Fibroblast of lung (primary cell): ENCODE data around the gene OLAH. TPM values are rescaled to one million over a fixed set of nuclear protein-coding genes. Genes with fewer than 3 reads are reported as not detected.

Experiments
- DNase-seq, 2 donors: peaks; one replicate each; pipeline versions ENCODE4 v3.0.0 to v3.0.0-alpha.2; 2010; ENCODE audit warnings: low read depth in 2 of 2
- H2AFZ ChIP-seq: 2 replicates; pipeline ENCODE4 v1.5.1; 2012; ENCODE audit warnings: low read length, control low read depth, inconsistent platforms
- H3K27ac ChIP-seq: 2 replicates; pipeline ENCODE4 v1.5.1; 2011; ENCODE audit warnings: low read length, control low read depth; ENCODE audit not compliant: insufficient read depth
- H3K27me3 ChIP-seq: 2 replicates; pipeline ENCODE4 v1.5.1; 2011; ENCODE audit warnings: mild to moderate bottlenecking, low read length; ENCODE audit not compliant: control insufficient read depth, insufficient read depth
- H3K36me3 ChIP-seq: 2 replicates; pipeline ENCODE4 v1.5.1; 2011; ENCODE audit warnings: low read length; ENCODE audit not compliant: control insufficient read depth, insufficient read depth
- H3K4me1 ChIP-seq: 2 replicates; pipeline ENCODE4 v1.5.1; 2011; ENCODE audit warnings: low read length; ENCODE audit not compliant: control insufficient read depth, insufficient read depth; ENCODE audit errors: extremely low read depth
- H3K4me2 ChIP-seq: 2 replicates; pipeline ENCODE4 v1.5.1; 2011; ENCODE audit warnings: low read length, control low read depth; ENCODE audit not compliant: insufficient read depth; ENCODE audit errors: extremely low read depth
- H3K4me3 ChIP-seq, 4 experiments: fragments of 200-600 bp in 1 of 4; sonication (generic) in 1 of 4; replicated peaks in 1 of 4; 2 replicates each; pipeline ENCODE4 v1.5.1; 2011 to 2016; ENCODE audit warnings: low read length in 4 of 4, low read depth in 3 of 4, mild to moderate bottlenecking in 3 of 4, control low read depth in 2 of 4, inconsistent platforms in 1 of 4, mixed read lengths in 1 of 4; ENCODE audit not compliant: insufficient read depth in 1 of 4; ENCODE audit errors: control extremely low read depth in 1 of 4
- H3K79me2 ChIP-seq: 2 replicates; pipeline ENCODE4 v1.5.1; 2012; ENCODE audit warnings: mild to moderate bottlenecking, low read length, inconsistent platforms; ENCODE audit not compliant: control insufficient read depth, insufficient read depth
- H3K9ac ChIP-seq: 2 replicates; pipeline ENCODE4 v1.5.1; 2011; ENCODE audit warnings: mild to moderate bottlenecking, low read length, control low read depth; ENCODE audit not compliant: insufficient read depth
- H3K9me3 ChIP-seq: 2 replicates; pipeline ENCODE4 v1.5.1; 2012; ENCODE audit warnings: low read depth, low read length; ENCODE audit not compliant: control insufficient read depth, insufficient read depth
- H4K20me1 ChIP-seq: 2 replicates; pipeline ENCODE4 v1.5.1; 2011; ENCODE audit warnings: low read length; ENCODE audit not compliant: control insufficient read depth, insufficient read depth; ENCODE audit errors: extremely low read depth
- EZH2 ChIP-seq: IDR thresholded peaks from 2 replicates; pipeline ENCODE4 v1.5.1; 2012; ENCODE audit warnings: low read length, control low read depth, mild to moderate bottlenecking; ENCODE audit errors: missing control alignments
- polyA plus RNA-seq, 2 donors: library from polyadenylated mRNA; depleted of rRNA in 1 of 2; stranded (reverse) in 1 of 2; unstranded in 1 of 2; fragments of >200 nt; gene quantifications; 2 replicates each; pipeline ENCODE4 v1.2.1, GENCODE V29; 2011 to 2012; ENCODE audit warnings: missing spikeins in 1 of 2
- total RNA-seq: library from RNA; depleted of rRNA; stranded (reverse); fragments of >200 nt; gene quantifications from 2 replicates; pipeline ENCODE4 v1.2.1, GENCODE V29; 2014
- TF ChIP-seq, protein P1 (sequence below), 2 donors: IDR thresholded peaks in 1 of 2; conservative IDR thresholded peaks in 1 of 2; 1 replicate in 1 of 2; 2 replicates in 1 of 2; pipeline ENCODE4 v1.5.1; 2011 to 2012; ENCODE audit warnings: low read length in 2 of 2, control low read depth in 1 of 2, inconsistent platforms in 1 of 2, low read depth in 1 of 2, mild to moderate bottlenecking in 1 of 2

The OLAH gene
- total and polyA plus RNA-seq, 2 donors (not counting 1 experiment from before 2014, with no cell fraction given), result 0.08 TPM; not detected in 1

DNA sequence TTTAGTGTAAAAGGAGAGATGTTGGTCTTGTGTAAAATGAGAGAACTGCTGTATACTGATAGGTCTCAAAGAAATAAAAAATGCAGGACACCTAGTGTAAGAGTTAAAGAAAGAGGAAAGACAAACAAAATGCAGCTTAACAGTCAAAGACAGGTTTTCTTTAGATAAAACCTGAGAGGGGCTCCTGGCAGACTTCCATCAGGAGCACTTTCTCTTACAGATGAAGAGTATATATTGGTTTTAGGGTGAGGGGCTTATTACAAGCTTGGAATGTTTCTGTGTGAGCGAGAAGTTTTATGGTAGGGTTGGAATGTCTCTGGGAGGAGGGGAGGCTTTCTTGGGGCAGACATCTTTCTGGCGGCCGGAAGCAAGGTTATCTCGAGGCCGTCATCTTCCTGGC, 28.6 kb downstream of the OLAH start:
- DNase-seq, result no peak
- H3K9me3 ChIP-seq, result no peaks in the 10 kb centered on the region
- H3K4me1 ChIP-seq, result no peaks in the 10 kb centered on the region
- no peak overlapping the region for H3K9ac ChIP-seq
- H3K4me2 ChIP-seq, result no peak overlapping the region
- TF ChIP-seq, protein P1, sequence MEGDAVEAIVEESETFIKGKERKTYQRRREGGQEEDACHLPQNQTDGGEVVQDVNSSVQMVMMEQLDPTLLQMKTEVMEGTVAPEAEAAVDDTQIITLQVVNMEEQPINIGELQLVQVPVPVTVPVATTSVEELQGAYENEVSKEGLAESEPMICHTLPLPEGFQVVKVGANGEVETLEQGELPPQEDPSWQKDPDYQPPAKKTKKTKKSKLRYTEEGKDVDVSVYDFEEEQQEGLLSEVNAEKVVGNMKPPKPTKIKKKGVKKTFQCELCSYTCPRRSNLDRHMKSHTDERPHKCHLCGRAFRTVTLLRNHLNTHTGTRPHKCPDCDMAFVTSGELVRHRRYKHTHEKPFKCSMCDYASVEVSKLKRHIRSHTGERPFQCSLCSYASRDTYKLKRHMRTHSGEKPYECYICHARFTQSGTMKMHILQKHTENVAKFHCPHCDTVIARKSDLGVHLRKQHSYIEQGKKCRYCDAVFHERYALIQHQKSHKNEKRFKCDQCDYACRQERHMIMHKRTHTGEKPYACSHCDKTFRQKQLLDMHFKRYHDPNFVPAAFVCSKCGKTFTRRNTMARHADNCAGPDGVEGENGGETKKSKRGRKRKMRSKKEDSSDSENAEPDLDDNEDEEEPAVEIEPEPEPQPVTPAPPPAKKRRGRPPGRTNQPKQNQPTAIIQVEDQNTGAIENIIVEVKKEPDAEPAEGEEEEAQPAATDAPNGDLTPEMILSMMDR (conservative IDR thresholded peaks at IDR 0.05 in 1 of 2, IDR thresholded peaks at IDR 0.05 in 1 of 2; ENCODE audit: low read depth in 1 of 2, low read length in 2 of 2), result no peak
- TF ChIP-seq EZH2, result no peak
- H3K36me3 ChIP-seq, result no peaks in the 10 kb centered on the region
- H3K79me2 ChIP-seq, result no peaks in the 10 kb centered on the region
- no peak overlapping the region for H3K4me3 ChIP-seq
- H2AFZ ChIP-seq, result no peak overlapping the region
- H3K27ac ChIP-seq, result no peak overlapping the region
- H4K20me1 ChIP-seq, result no peaks in the 10 kb centered on the region
- peaks cover 2% of the 10 kb centered on the region for H3K27me3 ChIP-seq

DNA sequence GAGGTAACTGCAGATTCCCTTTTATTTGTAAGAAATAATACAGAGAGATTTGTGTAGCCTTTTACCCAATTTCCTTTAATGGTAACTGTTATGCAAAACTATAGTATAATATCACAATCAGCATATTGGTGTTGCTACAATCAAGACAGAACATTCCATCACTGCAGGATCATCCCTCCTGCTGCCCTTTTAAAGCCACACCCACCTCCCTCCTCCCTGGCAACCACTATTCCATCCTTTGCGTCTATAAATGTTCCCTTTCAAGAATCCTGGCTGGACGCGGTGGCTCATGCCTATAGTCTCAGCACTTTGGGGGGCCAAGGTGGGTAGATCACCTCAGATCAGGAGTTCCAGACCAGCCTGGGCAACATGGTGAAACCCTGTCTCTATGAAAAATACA, 31.7 kb downstream of the OLAH start:
- no peaks in the 10 kb centered on the region for H3K9me3 ChIP-seq
- H3K79me2 ChIP-seq, result no peaks in the 10 kb centered on the region
- H2AFZ ChIP-seq, result no peak overlapping the region
- H3K27ac ChIP-seq, result no peak overlapping the region
- no peak for DNase-seq
- no peak for TF ChIP-seq EZH2
- TF ChIP-seq, protein P1 (conservative IDR thresholded peaks at IDR 0.05 in 1 of 2, IDR thresholded peaks at IDR 0.05 in 1 of 2; ENCODE audit: low read depth in 1 of 2, low read length in 2 of 2), result no peak
- H3K4me2 ChIP-seq, result no peak overlapping the region
- no peaks in the 10 kb centered on the region for H3K4me1 ChIP-seq
- H3K9ac ChIP-seq, result no peak overlapping the region
- no peaks in the 10 kb centered on the region for H4K20me1 ChIP-seq
- no peaks in the 10 kb centered on the region for H3K36me3 ChIP-seq
- no peak overlapping the region for H3K4me3 ChIP-seq
- H3K27me3 ChIP-seq, result peaks cover 2% of the 10 kb centered on the region

DNA sequence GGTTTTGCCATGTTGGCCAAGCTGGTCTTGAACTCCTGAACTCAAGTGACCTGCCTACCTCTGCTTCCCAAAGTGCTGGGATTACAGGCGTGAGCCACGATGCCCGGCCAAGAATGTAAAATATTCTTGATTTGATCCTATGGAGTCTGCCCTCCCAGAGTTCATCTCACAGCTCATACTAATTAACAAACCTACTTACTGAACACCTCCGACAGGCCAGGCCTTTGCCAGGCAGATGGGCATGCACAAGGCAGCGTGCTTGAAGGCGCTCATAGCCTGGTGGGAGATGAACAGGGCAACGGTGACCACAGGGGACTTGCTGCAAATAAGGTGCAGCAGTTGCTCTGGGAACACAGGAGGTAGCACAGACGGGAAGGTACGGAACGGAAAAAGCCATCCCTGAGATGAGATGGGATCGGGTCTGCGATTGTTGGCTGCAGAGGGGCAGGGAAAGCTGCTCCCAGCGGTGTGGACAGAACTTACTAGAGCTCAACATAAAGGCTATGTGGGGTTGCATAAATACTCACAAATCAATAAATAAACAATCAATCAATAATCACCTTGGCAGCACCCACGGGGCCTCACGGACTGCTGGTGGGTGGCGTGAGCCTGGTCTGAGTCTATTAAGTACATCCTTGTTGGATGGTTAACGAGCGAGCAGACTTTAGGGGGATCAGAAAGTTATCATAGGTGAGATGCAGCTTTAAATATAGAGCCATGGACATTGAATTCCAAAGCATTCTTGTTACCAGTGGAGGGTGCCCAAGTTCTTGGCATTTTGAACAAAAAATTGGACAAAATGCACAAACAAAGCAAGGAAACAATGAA, 40.1 kb downstream of the OLAH start:
- Histone ChIP-seq H3K4me2 (peak overlapping the region; percentile 98), H3K27ac (peak overlapping the region; percentile 56)

More for the DNA sequence above, 40.1 kb downstream of the OLAH start:
- no peaks in the 10 kb centered on the region for H3K27me3 ChIP-seq
- H3K4me1 ChIP-seq, result peaks cover 3% of the 10 kb centered on the region
- H3K9ac ChIP-seq, result no peak overlapping the region
- peak overlapping the region; percentile 53 to 79 (median 58) for H3K4me3 ChIP-seq
- H3K9me3 ChIP-seq, result no peaks in the 10 kb centered on the region
- H4K20me1 ChIP-seq, result no peaks in the 10 kb centered on the region
- TF ChIP-seq, protein P1 (conservative IDR thresholded peaks at IDR 0.05 in 1 of 2, IDR thresholded peaks at IDR 0.05 in 1 of 2; ENCODE audit: low read depth in 1 of 2, low read length in 2 of 2), result no peak
- H3K79me2 ChIP-seq, result no peaks in the 10 kb centered on the region
- H3K36me3 ChIP-seq, result no peaks in the 10 kb centered on the region
- DNase-seq, result no peak
- peak overlapping the region; percentile 98 for H2AFZ ChIP-seq
